Measurements from ENCODE around the gene FIG4.

DNA sequence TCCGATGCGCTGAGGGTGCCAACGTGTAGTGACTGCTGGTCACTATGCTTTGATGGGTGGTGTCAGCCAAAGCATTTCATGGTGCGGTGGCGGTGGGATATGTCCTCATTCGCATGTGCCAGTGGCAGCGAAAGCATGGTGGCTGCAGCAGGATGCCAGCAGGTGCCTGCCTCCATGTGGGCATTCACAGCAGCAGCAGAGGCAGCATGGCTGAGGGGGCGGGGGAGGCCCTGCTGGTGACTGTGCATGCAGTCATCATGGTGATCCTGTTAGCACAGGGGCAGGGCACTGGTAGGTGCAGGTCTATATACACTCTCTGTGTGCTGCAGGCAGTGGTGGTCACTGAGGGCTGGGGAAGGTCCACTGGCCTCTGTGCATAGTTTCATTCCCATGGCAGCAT, 22.0 kb downstream of the FIG4 start:
- TF ChIP-seq POLR2A (IDR thresholded peaks at IDR 0.05) = no peak
- TF ChIP-seq, protein P1, sequence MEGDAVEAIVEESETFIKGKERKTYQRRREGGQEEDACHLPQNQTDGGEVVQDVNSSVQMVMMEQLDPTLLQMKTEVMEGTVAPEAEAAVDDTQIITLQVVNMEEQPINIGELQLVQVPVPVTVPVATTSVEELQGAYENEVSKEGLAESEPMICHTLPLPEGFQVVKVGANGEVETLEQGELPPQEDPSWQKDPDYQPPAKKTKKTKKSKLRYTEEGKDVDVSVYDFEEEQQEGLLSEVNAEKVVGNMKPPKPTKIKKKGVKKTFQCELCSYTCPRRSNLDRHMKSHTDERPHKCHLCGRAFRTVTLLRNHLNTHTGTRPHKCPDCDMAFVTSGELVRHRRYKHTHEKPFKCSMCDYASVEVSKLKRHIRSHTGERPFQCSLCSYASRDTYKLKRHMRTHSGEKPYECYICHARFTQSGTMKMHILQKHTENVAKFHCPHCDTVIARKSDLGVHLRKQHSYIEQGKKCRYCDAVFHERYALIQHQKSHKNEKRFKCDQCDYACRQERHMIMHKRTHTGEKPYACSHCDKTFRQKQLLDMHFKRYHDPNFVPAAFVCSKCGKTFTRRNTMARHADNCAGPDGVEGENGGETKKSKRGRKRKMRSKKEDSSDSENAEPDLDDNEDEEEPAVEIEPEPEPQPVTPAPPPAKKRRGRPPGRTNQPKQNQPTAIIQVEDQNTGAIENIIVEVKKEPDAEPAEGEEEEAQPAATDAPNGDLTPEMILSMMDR (IDR thresholded peaks at IDR 0.05) = no peak

Measured in right lobe of liver (tissue), 4 donors.